GM08714 (cell line): Measurements from ENCODE around the gene SCTR.

Source experiments
- H3K4me3 ChIP-seq: fragments of 200-500 bp; sonication (Bioruptor generic); 2 replicates; pipeline ENCODE4 v1.5.1; 2014; ENCODE audit warnings: mild to moderate bottlenecking, low read length, inconsistent platforms
- ZNF274 ChIP-seq: IDR thresholded peaks from 2 replicates; pipeline ENCODE4 v1.6.1; 2012; ENCODE audit warnings: mild to moderate bottlenecking, low read depth, low read length

The SCTR gene

GRCh38 chr2:119440501-119440870 lies 83.8 kb downstream of the SCTR start:
- TF ChIP-seq ZNF274: no peak
- H3K4me3 ChIP-seq: no peak overlapping the region

- TF ChIP-seq ZNF274: no peak
- H3K4me3 ChIP-seq: no peak overlapping the region
Observed at GRCh38 chr2:119439574-119440500, 84.4 kb downstream of the SCTR start.

- H3K4me3 ChIP-seq: no peak overlapping the region
- TF ChIP-seq ZNF274: no peak
Observed at GRCh38 chr2:119438726-119439284, 85.5 kb downstream of the SCTR start.

- TF ChIP-seq ZNF274: no peak
- H3K4me3 ChIP-seq: no peak overlapping the region
Observed at GRCh38 chr2:119438128-119438656, 86.1 kb downstream of the SCTR start.

GRCh38 chr2:119436993-119437772 lies 87.1 kb downstream of the SCTR start:
- no peak for TF ChIP-seq ZNF274
- no peak overlapping the region for H3K4me3 ChIP-seq

- TF ChIP-seq ZNF274: no peak
- H3K4me3 ChIP-seq: no peak overlapping the region
Observed at GRCh38 chr2:119435953-119436297, 88.4 kb downstream of the SCTR start.

- no peak overlapping the region for H3K4me3 ChIP-seq
- TF ChIP-seq ZNF274: no peak
Observed at GRCh38 chr2:119435081-119435952, 89.0 kb downstream of the SCTR start.

GRCh38 chr2:119434664-119435063 lies 89.6 kb downstream of the SCTR start:
- no peak for TF ChIP-seq ZNF274
- no peak overlapping the region for H3K4me3 ChIP-seq

- TF ChIP-seq ZNF274: no peak
- no peak overlapping the region for H3K4me3 ChIP-seq
Observed at GRCh38 chr2:119433636-119434327, 90.5 kb downstream of the SCTR start.

- TF ChIP-seq ZNF274: no peak
- H3K4me3 ChIP-seq: no peak overlapping the region; the same call in 1 of the 2 replicates
Observed at GRCh38 chr2:119432851-119433522, 91.3 kb downstream of the SCTR start.

GRCh38 chr2:119431976-119432850 lies 92.1 kb downstream of the SCTR start:
- peak overlapping the region; percentile 33; the same call in 1 of the 2 replicates for H3K4me3 ChIP-seq
- no peak for TF ChIP-seq ZNF274

- TF ChIP-seq ZNF274: no peak
- peak within 1 kb of the TSS; percentile 59; the same call in 1 of the 2 replicates for H3K4me3 ChIP-seq
Observed at GRCh38 chr2:119431155-119431975, 92.9 kb downstream of the SCTR start, which contains the start of gene TMEM37. Gene TMEM37, plus strand, starts transcription at chr2:119431854. Its CDS starts 50 bp downstream, at chr2:119431904.
